Naive thymus-derived CD4-positive, alpha-beta T cell (primary cell): ENCODE results near the gene MRPL10. TPM values are rescaled to one million over a fixed set of nuclear protein-coding genes. Genes with fewer than 3 reads are reported as not detected.

ENCODE experiments used
- ATAC-seq: fragments of 150-1000 bp; cut with Tn5 transposase; 2 replicates; pipeline ENCODE4 v1.10.0; 2021; ENCODE audit warnings: mild to moderate bottlenecking, moderate library complexity
- CTCF ChIA-PET: fragments of 350-600 bp; sonication (Branson Sonifier 250); formaldehyde crosslinking; loops from one replicate; lab custom pipeline; 2021; ENCODE audit warnings: antibody characterized with exemption; lab: Charles Lee
- POLR2A ChIA-PET: fragments of 350-600 bp; sonication (Branson Sonifier 250); formaldehyde crosslinking; loops from one replicate; lab custom pipeline; 2021; ENCODE audit warnings: antibody characterized with exemption, inconsistent platforms; lab: Charles Lee
- DNase-seq, 9 donors: peaks; one replicate each; pipeline versions ENCODE4 v3.0.0 to v3.0.0-alpha.2; 2020 to 2022; ENCODE audit warnings: mixed read lengths in 1 of 9
- H3K27ac ChIP-seq: one replicate; pipeline ENCODE4 v1.7.0; 2013; ENCODE audit warnings: mild to moderate bottlenecking, low read depth, low read length, moderate library complexity
- H3K27me3 ChIP-seq, 2 donors: one replicate each; pipeline ENCODE4 v1.7.0; 2013; ENCODE audit warnings: low read length in 2 of 2, mild to moderate bottlenecking in 2 of 2, moderate library complexity in 2 of 2; ENCODE audit not compliant: control insufficient read depth in 2 of 2, insufficient read depth in 2 of 2
- H3K36me3 ChIP-seq, 3 experiments: 1 replicate in 2 of 3; 2 replicates in 1 of 3; pipeline ENCODE4 v1.7.0; 2013; ENCODE audit warnings: low read length in 3 of 3, mild to moderate bottlenecking in 3 of 3, moderate library complexity in 1 of 3; ENCODE audit not compliant: insufficient read depth in 3 of 3, control insufficient read depth in 2 of 3
- H3K4me1 ChIP-seq, 2 donors: one replicate each; pipeline ENCODE4 v1.7.0; 2013; ENCODE audit warnings: low read length in 2 of 2, mild to moderate bottlenecking in 2 of 2, moderate library complexity in 1 of 2; ENCODE audit not compliant: control insufficient read depth in 2 of 2, insufficient read depth in 2 of 2
- H3K4me3 ChIP-seq: 2 replicates; pipeline ENCODE4 v1.7.0; 2013; ENCODE audit warnings: mild to moderate bottlenecking, low read length
- H3K9me3 ChIP-seq, 3 experiments: 1 replicate in 2 of 3; 2 replicates in 1 of 3; pipeline ENCODE4 v1.7.0; 2013; ENCODE audit warnings: low read length in 3 of 3; ENCODE audit not compliant: control insufficient read depth in 2 of 3
- H3K27ac Mint-ChIP-seq, 9 donors: one replicate each; pipeline ENCODE4 v1.8.0; 2020 to 2022; ENCODE audit warnings: mixed read lengths in 9 of 9, mild to moderate bottlenecking in 8 of 9, moderate library complexity in 5 of 9, inconsistent platforms in 2 of 9
- H3K27me3 Mint-ChIP-seq, 5 donors: one replicate each; pipeline ENCODE4 v1.8.0; 2021 to 2022; ENCODE audit warnings: mixed read lengths in 5 of 5, mild to moderate bottlenecking in 1 of 5
- H3K36me3 Mint-ChIP-seq, 5 donors: one replicate each; pipeline ENCODE4 v1.8.0; 2020 to 2022; ENCODE audit warnings: mixed read lengths in 5 of 5, mild to moderate bottlenecking in 3 of 5, inconsistent platforms in 1 of 5
- H3K4me1 Mint-ChIP-seq, 7 donors: one replicate each; pipeline ENCODE4 v1.8.0; 2020 to 2022; ENCODE audit warnings: mixed read lengths in 7 of 7, mild to moderate bottlenecking in 3 of 7, inconsistent platforms in 1 of 7
- H3K4me3 Mint-ChIP-seq, 10 donors: one replicate each; pipeline ENCODE4 v1.8.0; 2020 to 2022; ENCODE audit warnings: mild to moderate bottlenecking in 10 of 10, mixed read lengths in 10 of 10, moderate library complexity in 6 of 10, inconsistent platforms in 2 of 10
- H3K9me3 Mint-ChIP-seq, 11 donors: one replicate each; pipeline ENCODE4 v1.8.0; 2020 to 2022; ENCODE audit warnings: mixed read lengths in 11 of 11, mild to moderate bottlenecking in 4 of 11, inconsistent platforms in 1 of 11, moderate library complexity in 1 of 11
- intact Hi-C, 2 donors: fragments of 100-400 bp; cut with micrococcal nuclease; formaldehyde crosslinking; loops; one replicate each; pipeline ENCODE4 v1.15.1; 2023
- polyA plus RNA-seq, 2 donors: library from polyadenylated mRNA; unstranded; fragments of 300-500 nt; fragmentation: Illumina TruSeq; gene quantifications; one replicate each; pipeline ENCODE4 v1.2.3, GENCODE V29; 2021
- total RNA-seq, 6 experiments: library from RNA in 5 of 6; stranded (reverse) in 5 of 6; gene quantifications; 1 replicate in 5 of 6; 2 replicates in 1 of 6; pipeline ENCODE4 v1.2.3 and lab custom pipeline; 2021 to 2026

Gene MRPL10
- total and polyA plus RNA-seq, 7 experiments from 2014 or later = 33.6 to 51.2 (median 36.5) TPM

- H3K9me3 ChIP-seq = no peaks in the 10 kb centered on the region
- ChIA-PET POLR2A (interaction anchor here (0.6 to 5.0 kb wide), 10 partner anchors 10 to 610 kb away, joined by 3 to 42 read pairs (median 4); partner anchors contain the start of genes CDK5RAP3, LRRC46, MRPL10 and SP2), CTCF (interaction anchor here (0.6 to 11.5 kb wide), 7 partner anchors 11 to 129 kb away, joined by 3 to 290 read pairs (median 6); partner anchors contain the start of genes CDK5RAP3, LRRC46, MRPL10 and OSBPL7)
- H3K27ac ChIP-seq = peak overlapping the region; percentile 75
- H3K27me3 ChIP-seq = peaks cover 0 to 13% of the 10 kb centered on the region in 2 donors
- H3K4me3 ChIP-seq = peak overlapping the region; percentile 95
- Mint-ChIP-seq H3K27me3 (peaks cover 14 to 30% (median 25%) of the 10 kb centered on the region in 5 donors), H3K9me3 (no peaks in the 10 kb centered on the region), H3K4me1 (peaks cover 9 to 46% (median 36%) of the 10 kb centered on the region in 7 donors), H3K27ac (peak overlapping the region; percentile 55 to 93 (median 86)), H3K4me3 (peak overlapping the region; percentile 84 to 99 (median 94)), H3K36me3 (peaks cover 0 to 4% (median 0%) of the 10 kb centered on the region in 5 donors)
- H3K4me1 ChIP-seq = peaks cover 19 to 21% of the 10 kb centered on the region in 2 donors
- no peak for ATAC-seq
- peaks cover 0 to 24% (median 0%) of the 10 kb centered on the region in 3 experiments for H3K36me3 ChIP-seq
- intact Hi-C loops = loop anchor here (1.0 to 10.0 kb wide), 10 partner anchors 10 to 776 kb away; partner anchors contain the start of genes LRRC46 (in 2 of the 2), MRPL10 (in 2 of the 2), PNPO (in 2 of the 2) and HOXB8 (in 1 of the 2)
- DNase-seq = no peak
These were observed 10.3 kb upstream of the MRPL10 start for GRCh38 chr17:47841488-47842291.

- DNase-seq (peak; percentile 71 to 94 (median 81)), ATAC-seq (peak; percentile 94)
- Mint-ChIP-seq H3K4me1 (peaks cover 9 to 50% (median 38%) of the 10 kb centered on the region in 7 donors), H3K4me3 (peak within 1 kb of the TSS; percentile 84 to 99 (median 94)), H3K27ac (peak within 1 kb of the TSS; percentile 55 to 93 (median 86)), H3K9me3 (no peaks in the 10 kb centered on the region), H3K36me3 (peaks cover 0 to 4% (median under 1%) of the 10 kb centered on the region in 5 donors), H3K27me3 (peaks cover 6 to 22% (median 18%) of the 10 kb centered on the region in 5 donors)
- no peaks in the 10 kb centered on the region for H3K9me3 ChIP-seq
- ChIA-PET POLR2A (interaction anchor here (0.6 to 5.0 kb wide), 7 partner anchors 9 to 131 kb away, joined by 3 to 42 read pairs (median 11); partner anchors contain the start of genes CDK5RAP3, LRRC46, MRPL10 and SP2), CTCF (interaction anchor here (0.6 to 11.5 kb wide), 7 partner anchors 10 to 130 kb away, joined by 3 to 290 read pairs (median 6); partner anchors contain the start of genes CDK5RAP3, LRRC46, MRPL10 and OSBPL7)
- peak within 1 kb of the TSS; percentile 95 for H3K4me3 ChIP-seq
- H3K4me1 ChIP-seq = peaks cover 19 to 21% of the 10 kb centered on the region in 2 donors
- H3K36me3 ChIP-seq = peaks cover 0 to 24% (median 0%) of the 10 kb centered on the region in 3 experiments
- peak within 1 kb of the TSS; percentile 75 for H3K27ac ChIP-seq
- H3K27me3 ChIP-seq = peaks cover 0 to 6% of the 10 kb centered on the region in 2 donors
- intact Hi-C loops = loop anchor here (1.0 to 10.0 kb wide), 9 partner anchors 10 to 776 kb away; partner anchors contain the start of genes LRRC46 (in 2 of the 2), MRPL10 (in 2 of the 2), PNPO (in 2 of the 2) and HOXB8 (in 1 of the 2)
These were observed 9.6 kb upstream of the MRPL10 start, which contains the start of gene SCRN2 for GRCh38 chr17:47840742-47841487. SCRN2 (minus strand) TSS chr17:47841273; CDS start chr17:47840843, 430 bp downstream.

GRCh38 chr17:47840001-47840741 lies 8.8 kb upstream of the MRPL10 start:
- H3K27me3 Mint-ChIP-seq = peaks cover 0 to 15% (median 10%) of the 10 kb centered on the region in 5 donors
- peaks cover 0 to 9% (median 2%) of the 10 kb centered on the region in 5 donors for H3K36me3 Mint-ChIP-seq
- ATAC-seq (no peak), DNase-seq (no peak)
- H3K4me1 ChIP-seq = peaks cover 19 to 26% of the 10 kb centered on the region in 2 donors
- peaks cover 0 to 24% (median 0%) of the 10 kb centered on the region in 3 experiments for H3K36me3 ChIP-seq
- H3K27me3 ChIP-seq = peaks cover 0 to 5% of the 10 kb centered on the region in 2 donors
- intact Hi-C loops = loop anchor here (2.0 to 10.0 kb wide), 5 partner anchors 101 to 777 kb away; partner anchors contain the start of genes PNPO (in 2 of the 2), HOXB8 (in 1 of the 2) and NFE2L1 (in 1 of the 2)
- H3K4me1 Mint-ChIP-seq = peaks cover 14 to 57% (median 46%) of the 10 kb centered on the region in 7 donors
- H3K27ac ChIP-seq = peak overlapping the region; percentile 75
- H3K9me3 ChIP-seq = no peaks in the 10 kb centered on the region
- peak overlapping the region in 6 of 9 donors; percentile 43 to 84 (median 70) for H3K27ac Mint-ChIP-seq
- peaks cover 0 to 2% (median 0%) of the 10 kb centered on the region in 11 donors for H3K9me3 Mint-ChIP-seq
- peak overlapping the region; percentile 95 for H3K4me3 ChIP-seq
- H3K4me3 Mint-ChIP-seq = peak overlapping the region; percentile 84 to 99 (median 94)
- ChIA-PET POLR2A (interaction anchor here (1.5 to 5.0 kb wide), 5 partner anchors 9 to 131 kb away, joined by 4 to 42 read pairs (median 22); partner anchors contain the start of genes CDK5RAP3, LRRC46, MRPL10 and SP2), CTCF (interaction anchor here (0.6 to 11.5 kb wide), 4 partner anchors 10 to 49 kb away, joined by 3 to 290 read pairs (median 12); partner anchors contain the start of genes LRRC46, MRPL10 and SP2)

- H3K4me1 Mint-ChIP-seq = peaks cover 23 to 68% (median 57%) of the 10 kb centered on the region in 7 donors
- H3K36me3 Mint-ChIP-seq = peaks cover 0 to 12% (median 2%) of the 10 kb centered on the region in 5 donors
- Histone ChIP-seq H3K36me3 (peaks cover 0 to 24% (median 0%) of the 10 kb centered on the region in 3 experiments), H3K4me3 (no peak overlapping the region), H3K27ac (no peak overlapping the region), H3K4me1 (peaks cover 19 to 37% of the 10 kb centered on the region in 2 donors), H3K27me3 (no peaks in the 10 kb centered on the region), H3K9me3 (no peaks in the 10 kb centered on the region)
- intact Hi-C loops = no loop called here
- DNase-seq (no peak), ATAC-seq (no peak)
- POLR2A ChIA-PET = interaction anchor here (5.0 kb wide), 1 partner anchor 57 kb away, joined by 41 read pairs; the partner anchor contains the start of gene SP2
- CTCF ChIA-PET = interaction anchor here (11.5 kb wide), 1 partner anchor 50 kb away, joined by 290 read pairs; the partner anchor contains the start of gene SP2
- peaks cover 0 to 5% (median 0%) of the 10 kb centered on the region in 5 donors for H3K27me3 Mint-ChIP-seq
- peaks cover 0 to 2% (median 0%) of the 10 kb centered on the region in 11 donors for H3K9me3 Mint-ChIP-seq
- peak overlapping the region in 3 of 10 donors; percentile 12 to 96 (median 64) for H3K4me3 Mint-ChIP-seq
- peak overlapping the region in 1 of 9 donors; percentile 36 for H3K27ac Mint-ChIP-seq
These were observed 7.7 kb upstream of the MRPL10 start for GRCh38 chr17:47839071-47839470.

GRCh38 chr17:47838636-47839035 lies 7.3 kb upstream of the MRPL10 start:
- ChIA-PET POLR2A (interaction anchor here (5.0 kb wide), 1 partner anchor 57 kb away, joined by 41 read pairs; the partner anchor contains the start of gene SP2), CTCF (interaction anchor here (11.5 kb wide), 1 partner anchor 50 kb away, joined by 290 read pairs; the partner anchor contains the start of gene SP2)
- H3K9me3 ChIP-seq = no peaks in the 10 kb centered on the region
- H3K4me1 ChIP-seq = peaks cover 19 to 41% of the 10 kb centered on the region in 2 donors
- H3K27ac ChIP-seq = no peak overlapping the region
- peaks cover 0 to 5% (median 0%) of the 10 kb centered on the region in 5 donors for H3K27me3 Mint-ChIP-seq
- H3K36me3 Mint-ChIP-seq = peaks cover 0 to 12% (median 2%) of the 10 kb centered on the region in 5 donors
- ATAC-seq (no peak), DNase-seq (no peak)
- H3K27ac Mint-ChIP-seq = no peak overlapping the region
- H3K9me3 Mint-ChIP-seq = peaks cover 0 to 2% (median 0%) of the 10 kb centered on the region in 11 donors
- intact Hi-C loops = no loop called here
- H3K27me3 ChIP-seq = no peaks in the 10 kb centered on the region
- peaks cover 0 to 24% (median 0%) of the 10 kb centered on the region in 3 experiments for H3K36me3 ChIP-seq
- peak overlapping the region in 1 of 10 donors; percentile 18 for H3K4me3 Mint-ChIP-seq
- no peak overlapping the region for H3K4me3 ChIP-seq
- H3K4me1 Mint-ChIP-seq = peaks cover 25 to 73% (median 60%) of the 10 kb centered on the region in 7 donors
